ENCODE results near the gene C2CD3. TPM values are rescaled to one million over a fixed set of nuclear protein-coding genes. Genes with fewer than 3 reads are reported as not detected.

Gene C2CD3
- total RNA-seq, 1 experiment from 2014 or later = 22.0 TPM

DNA sequence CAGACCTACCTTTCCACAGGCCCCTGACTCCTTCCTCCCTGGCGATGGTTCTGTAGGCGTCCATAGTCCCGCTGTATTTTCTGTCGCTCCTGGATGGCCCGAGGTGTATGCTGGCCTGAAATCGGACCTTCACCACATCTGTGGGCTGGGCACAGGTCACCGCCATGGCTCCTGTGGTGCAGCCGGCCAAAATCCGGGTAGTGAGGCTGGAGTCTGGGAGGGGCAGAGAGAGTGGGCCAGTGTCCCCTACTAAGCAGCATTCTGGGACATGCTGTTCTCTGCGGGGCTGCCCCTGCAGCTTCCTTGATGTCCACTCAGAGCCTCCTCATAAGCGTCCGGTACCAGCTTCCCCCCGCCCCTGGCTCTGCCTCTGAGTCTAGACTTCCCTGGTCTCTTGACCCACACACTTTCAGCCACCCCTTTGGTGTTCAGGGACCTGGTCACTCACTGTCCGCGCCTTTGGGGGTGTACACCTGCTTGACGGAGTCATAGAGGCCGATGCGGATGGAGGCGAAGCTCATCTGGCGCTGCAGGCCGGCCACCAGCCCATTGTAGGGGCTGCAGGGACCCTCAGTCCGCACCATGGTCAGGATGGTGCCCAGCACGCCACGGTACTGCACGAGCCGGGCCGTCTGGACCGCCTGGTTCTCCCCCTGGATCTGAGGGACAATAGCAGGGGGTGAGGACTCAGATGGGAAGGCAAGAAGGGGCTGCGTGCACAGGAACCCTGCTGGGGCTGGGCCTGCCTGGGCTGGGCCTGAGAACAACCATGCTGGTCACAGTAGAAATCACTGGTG, 164.9 kb downstream of the C2CD3 start:
- no CpG with 5 or more reads among the region's 29 CpGs for WGBS (ENCODE audit: extremely low coverage, insufficient read length, low lambda C conversion rate)
- Histone ChIP-seq H3K4ac (ENCODE audit: low read depth, low read length) (no peak overlapping the region), H2BK15ac (ENCODE audit: low read depth, low read length) (no peak overlapping the region), H3K23ac (ENCODE audit: insufficient read length, low read depth, low read length) (no peak overlapping the region), H2BK120ac (ENCODE audit: low read depth, low read length, poor library complexity, severe bottlenecking) (no peak overlapping the region), H3K56ac (ENCODE audit: insufficient read length, low read depth, low read length) (no peak overlapping the region), H3K23me2 (ENCODE audit: insufficient read length, low read depth, low read length, poor library complexity, severe bottlenecking) (no peaks in the 10 kb centered on the region), H3K9ac (ENCODE audit: extremely low read depth, insufficient read length, low read length) (no peak overlapping the region), H3T11ph (ENCODE audit: low read length) (no peak overlapping the region), H4K8ac (replicated peaks; ENCODE audit: insufficient read length, low read depth, low read length) (no peak overlapping the region), H3K27me3 (ENCODE audit: insufficient read depth, low read length) (no peaks in the 10 kb centered on the region), H4K20me1 (ENCODE audit: control insufficient read depth, insufficient read depth, insufficient read length) (no peaks in the 10 kb centered on the region), H4K91ac (ENCODE audit: insufficient read length, low read depth, low read length) (no peak overlapping the region), H4K5ac (ENCODE audit: insufficient read length, low read depth, low read length) (no peak overlapping the region), H2BK5ac (ENCODE audit: insufficient read length, low read length) (no peak overlapping the region), H3K4me2 (ENCODE audit: insufficient read depth, insufficient read length, low read length) (no peak overlapping the region), H3K9me3 (ENCODE audit: control insufficient read depth, low read depth, low read length) (no peaks in the 10 kb centered on the region), H3K14ac (ENCODE audit: insufficient read depth, low read length) (no peak overlapping the region), H3K4me1 (ENCODE audit: insufficient read depth, low read length) (no peaks in the 10 kb centered on the region), H2AFZ (ENCODE audit: low read length) (no peak overlapping the region), H2AK5ac (ENCODE audit: insufficient read length, low read length) (no peak overlapping the region), H3K18ac (ENCODE audit: insufficient read length, low read depth, low read length) (no peak overlapping the region), H2BK12ac (ENCODE audit: insufficient read length, low read depth, low read length) (no peak overlapping the region), H3K27ac (ENCODE audit: insufficient read length, low read depth, low read length) (no peak overlapping the region), H2BK20ac (ENCODE audit: low read depth, low read length, poor library complexity, severe bottlenecking) (no peak overlapping the region), H3K79me1 (ENCODE audit: insufficient read depth, low read depth, low read length, poor library complexity, severe bottlenecking) (no peaks in the 10 kb centered on the region), H3K79me2 (ENCODE audit: insufficient read depth, low read length) (no peaks in the 10 kb centered on the region)
- H3K27ac Mint-ChIP-seq = 0 out of 7 replicates have a peak overlapping the region, but pooled peaks of 1 of the 3 experiments have one; percentile 48
- peaks cover 14 to 27% of the 10 kb centered on the region in 2 experiments for H3K4me1 Mint-ChIP-seq
- no peaks in the 10 kb centered on the region; a peak in 2 of 7 replicates for H3K36me3 Mint-ChIP-seq (ENCODE audit: insufficient read depth in 1 of 3, low read depth in 3 of 3)
- H3K9me3 Mint-ChIP-seq = no peaks in the 10 kb centered on the region
- no peak overlapping the region for H3K4me3 Mint-ChIP-seq
- H3K27me3 Mint-ChIP-seq (ENCODE audit: low read depth) = no peaks in the 10 kb centered on the region
- TF ChIP-seq CTCF (conservative IDR thresholded peaks at IDR 0.05) = no peak
- no peak for DNase-seq

All from H9 (cell line).